ENCODE results near the gene OR10H3. TPM values are rescaled to one million over a fixed set of nuclear protein-coding genes. Genes with fewer than 3 reads are reported as not detected.

OR10H3 gene
- total and polyA plus RNA-seq, 12 donors = not detected

GRCh38 chr19:15776991-15777970 lies 39.5 kb downstream of the OR10H3 start:
- Histone ChIP-seq H3K9me3 (replicated peaks in 1 of 3) (no peaks in the 10 kb centered on the region), H3K4me1 (replicated peaks in 1 of 2) (no peaks in the 10 kb centered on the region), H3K4me3 (no peak overlapping the region), H3K36me3 (replicated peaks in 1 of 2) (no peaks in the 10 kb centered on the region), H3K27me3 (no peaks in the 10 kb centered on the region), H3K27ac (no peak overlapping the region)
- no peak for DNase-seq
- 46 to 65% (median 57%) methylated on average over 7 to 9 of the region's 9 CpGs for WGBS, 4 donors
- TF ChIP-seq POLR2A (IDR thresholded peaks at IDR 0.05) = no peak
- TF ChIP-seq CTCF (IDR thresholded peaks at IDR 0.05) = no peak
- intact Hi-C loops (cut with DNase I) = no loop called here

DNA sequence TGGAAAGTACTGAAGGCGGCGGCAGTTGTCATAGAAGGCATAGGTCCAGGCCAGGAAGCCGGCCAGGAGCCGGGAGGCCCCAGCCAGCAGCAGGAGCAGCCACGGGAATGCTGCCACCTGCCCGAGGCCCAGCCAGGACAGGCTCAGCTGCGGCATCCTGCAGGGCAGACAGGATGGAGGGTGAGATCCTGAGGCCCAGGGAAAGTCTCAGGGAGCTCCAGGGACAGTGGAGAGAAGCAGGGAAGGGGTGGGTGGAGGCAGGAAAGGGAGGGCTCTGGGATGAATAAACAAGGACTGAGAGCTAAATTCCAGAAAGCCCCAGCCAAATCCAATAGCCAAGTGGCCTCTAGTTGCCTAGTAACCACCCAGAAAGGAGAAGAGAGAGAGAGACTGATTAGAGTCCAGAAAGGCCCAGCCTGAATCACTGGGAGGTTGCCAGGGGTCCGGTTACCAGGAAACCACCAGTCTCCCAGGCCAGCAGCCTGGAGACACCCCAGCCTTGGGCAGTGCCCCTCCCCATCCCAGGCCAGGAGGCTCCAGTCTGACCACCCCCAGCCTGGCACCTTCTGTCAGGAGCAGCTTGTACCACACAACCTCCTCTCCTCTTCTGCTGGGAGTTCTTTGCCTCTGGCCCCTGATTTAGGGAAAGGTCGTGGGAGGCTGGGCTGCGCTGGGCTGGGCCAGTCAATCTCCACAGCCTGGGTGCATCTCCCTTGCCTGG lies 42.1 kb downstream of the OR10H3 start:
- WGBS, 4 donors = 17 to 39% (median 30%) methylated on average over 5 to 10 of the region's 10 CpGs
- no peaks in the 10 kb centered on the region for H3K27me3 ChIP-seq
- no peak overlapping the region for H3K4me3 ChIP-seq
- no peaks in the 10 kb centered on the region for H3K4me1 ChIP-seq (replicated peaks in 1 of 2)
- intact Hi-C loops (cut with DNase I) = no loop called here
- H3K36me3 ChIP-seq (replicated peaks in 1 of 2) = no peaks in the 10 kb centered on the region
- TF ChIP-seq POLR2A (IDR thresholded peaks at IDR 0.05) (no peak), CTCF (IDR thresholded peaks at IDR 0.05) (no peak)
- peak; percentile 16 to 87 (median 36) for DNase-seq
- H3K9me3 ChIP-seq (replicated peaks in 1 of 3) = no peaks in the 10 kb centered on the region
- H3K27ac ChIP-seq = peak overlapping the region in 2 of 5 donors; percentile 56 to 61

GRCh38 chr19:15780610-15781418 lies 43.0 kb downstream of the OR10H3 start:
- Histone ChIP-seq H3K36me3 (replicated peaks in 1 of 2) (no peaks in the 10 kb centered on the region), H3K27me3 (no peaks in the 10 kb centered on the region), H3K4me3 (no peak overlapping the region), H3K9me3 (replicated peaks in 1 of 3) (no peaks in the 10 kb centered on the region), H3K27ac (peak overlapping the region in 2 of 5 donors; percentile 56 to 61), H3K4me1 (replicated peaks in 1 of 2) (no peaks in the 10 kb centered on the region)
- intact Hi-C loops (cut with DNase I) = no loop called here
- no peak for DNase-seq
- 77 to 86% (median 80%) methylated on average over 6 to 7 of the region's 7 CpGs for WGBS, 4 donors
- TF ChIP-seq POLR2A (IDR thresholded peaks at IDR 0.05) (no peak), CTCF (IDR thresholded peaks at IDR 0.05) (no peak)

All from adrenal gland (tissue), 12 donors.